KBM-7 (cell line): ENCODE results near the gene GJC1.

ENCODE experiments used
- DNase-seq: peaks from one replicate; pipeline ENCODE4 v3.0.0-alpha.2; 2015
- in situ Hi-C: fragments of 300-500 bp; cut with MboI; formaldehyde crosslinking; loops from 2 replicates; pipeline ENCODE4 v1.14.3; 2020; ENCODE audit warnings: low sequenced_read_pairs, low pct_unique_long_range_greater_than_20kb, mixed read lengths

GJC1 gene

DNA sequence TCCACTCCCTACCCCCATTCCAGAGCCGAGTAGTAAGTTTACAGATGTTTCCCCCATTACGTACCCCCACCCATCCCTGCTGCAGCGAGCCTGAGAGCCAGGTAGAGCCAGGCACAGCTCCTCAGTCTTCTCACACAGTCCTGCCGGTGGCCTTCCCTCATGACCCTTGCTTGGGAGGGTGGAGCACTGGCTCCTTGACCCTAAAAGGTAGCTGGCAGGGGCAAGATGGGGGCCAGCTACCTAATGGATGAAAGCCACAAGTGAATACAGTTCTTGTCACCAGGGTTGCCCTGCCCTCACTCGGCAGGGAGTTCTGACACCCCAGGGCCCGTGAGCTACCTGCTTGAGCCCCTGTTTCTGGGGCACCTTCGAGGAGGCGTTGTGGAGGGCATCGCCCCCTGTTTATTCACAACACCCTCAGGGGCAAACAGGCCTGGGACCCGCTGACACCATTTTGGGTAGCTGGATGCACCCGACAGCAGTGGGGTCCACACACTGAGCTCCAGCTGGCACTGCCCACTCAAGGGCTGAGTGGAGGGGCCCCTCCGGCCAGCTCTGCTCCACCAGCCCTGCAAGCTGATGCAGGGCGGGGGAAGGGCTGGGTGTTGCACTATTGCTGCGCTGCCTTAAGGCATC is 49.1 kb downstream of the GJC1 start:
- DNase-seq, result no peak
- in situ Hi-C loops, result no loop called here

DNA sequence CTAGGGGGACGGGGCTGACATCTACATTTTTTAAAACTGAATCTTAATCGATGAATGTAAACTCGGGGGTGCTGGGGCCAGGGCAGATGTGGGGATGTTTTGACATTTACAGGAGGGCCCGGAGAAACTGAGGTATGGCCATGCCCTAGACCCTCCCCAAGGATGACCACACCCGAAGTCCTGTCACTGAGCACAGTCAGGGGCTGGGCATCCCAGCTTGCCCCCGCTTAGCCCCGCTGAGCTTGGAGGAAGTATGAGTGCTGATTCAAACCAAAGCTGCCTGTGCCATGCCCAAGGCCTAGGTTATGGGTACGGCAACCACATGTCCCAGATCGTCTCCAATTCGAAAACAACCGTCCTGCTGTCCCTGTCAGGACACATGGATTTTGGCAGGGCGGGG is 49.9 kb downstream of the GJC1 start:
- no peak for DNase-seq
- in situ Hi-C loops, result no loop called here

DNA sequence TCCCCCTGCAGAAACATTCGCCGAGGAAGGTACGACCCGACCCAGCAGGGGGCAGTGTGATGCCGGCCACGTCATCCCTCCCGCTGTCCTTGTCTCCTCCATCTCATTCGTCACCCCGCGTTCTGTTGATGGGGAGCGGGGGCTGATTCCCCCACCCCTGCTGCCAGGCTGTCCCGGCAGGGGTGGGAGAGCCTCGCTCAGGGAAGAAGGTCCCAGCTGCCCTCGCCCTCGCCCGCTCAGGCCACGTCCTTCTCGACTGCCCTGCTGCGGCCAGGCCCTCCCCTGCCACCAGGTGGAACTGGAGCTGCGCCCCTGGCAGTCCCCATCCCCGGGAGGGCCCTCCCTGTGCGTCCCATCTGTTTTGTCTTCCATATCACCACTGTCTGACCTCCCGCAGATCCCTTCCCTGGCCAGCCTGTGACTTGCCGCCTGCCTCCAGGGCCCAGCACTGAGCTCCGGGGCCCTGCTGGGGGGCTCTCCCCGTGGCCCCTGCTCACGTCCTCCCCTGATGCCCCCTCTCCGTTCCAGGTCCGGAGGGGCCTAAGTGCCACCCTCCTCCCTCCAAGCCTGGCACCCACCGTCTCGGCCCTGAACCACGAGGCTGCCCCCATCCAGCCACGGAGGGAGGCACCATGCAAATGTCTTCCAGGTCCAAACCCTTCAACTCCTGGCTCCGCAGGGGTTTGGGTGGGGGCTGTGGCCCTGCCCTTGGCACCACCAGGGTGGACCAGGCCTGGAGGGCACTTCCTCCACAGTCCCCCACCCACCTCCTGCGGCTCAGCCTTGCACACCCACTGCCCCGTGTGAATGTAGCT is 50.7 kb downstream of the GJC1 start:
- DNase-seq, result peak; percentile 85
- in situ Hi-C loops, result no loop called here

DNA sequence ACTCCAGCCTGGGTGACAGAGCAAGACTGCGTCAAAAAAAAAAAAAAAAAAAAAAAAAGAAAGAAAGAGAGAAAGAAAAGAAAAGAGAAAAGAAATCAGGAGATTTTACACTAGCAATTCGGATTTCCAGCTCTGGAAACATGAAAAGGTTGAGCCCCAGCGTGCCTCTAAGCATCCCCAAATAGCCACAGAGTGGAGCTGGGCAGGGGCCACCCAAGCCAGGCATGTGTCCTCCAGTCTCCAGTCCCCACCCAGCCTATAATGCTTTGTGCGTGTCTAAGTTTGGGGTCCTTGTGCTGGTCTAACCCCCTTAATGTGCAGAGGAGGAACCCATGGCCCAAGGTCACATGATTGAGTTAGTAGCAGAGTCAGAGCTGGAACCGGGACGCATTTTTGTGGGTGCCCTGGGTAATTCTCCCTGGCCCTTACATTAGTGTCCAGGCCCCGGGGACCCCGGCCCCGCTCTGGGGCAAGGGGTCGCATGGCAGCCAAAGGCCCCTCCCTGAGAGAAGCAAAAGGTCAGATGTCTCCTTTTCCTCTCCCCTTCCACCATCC is 51.4 kb downstream of the GJC1 start:
- DNase-seq, result no peak
- in situ Hi-C loops, result no loop called here

DNA sequence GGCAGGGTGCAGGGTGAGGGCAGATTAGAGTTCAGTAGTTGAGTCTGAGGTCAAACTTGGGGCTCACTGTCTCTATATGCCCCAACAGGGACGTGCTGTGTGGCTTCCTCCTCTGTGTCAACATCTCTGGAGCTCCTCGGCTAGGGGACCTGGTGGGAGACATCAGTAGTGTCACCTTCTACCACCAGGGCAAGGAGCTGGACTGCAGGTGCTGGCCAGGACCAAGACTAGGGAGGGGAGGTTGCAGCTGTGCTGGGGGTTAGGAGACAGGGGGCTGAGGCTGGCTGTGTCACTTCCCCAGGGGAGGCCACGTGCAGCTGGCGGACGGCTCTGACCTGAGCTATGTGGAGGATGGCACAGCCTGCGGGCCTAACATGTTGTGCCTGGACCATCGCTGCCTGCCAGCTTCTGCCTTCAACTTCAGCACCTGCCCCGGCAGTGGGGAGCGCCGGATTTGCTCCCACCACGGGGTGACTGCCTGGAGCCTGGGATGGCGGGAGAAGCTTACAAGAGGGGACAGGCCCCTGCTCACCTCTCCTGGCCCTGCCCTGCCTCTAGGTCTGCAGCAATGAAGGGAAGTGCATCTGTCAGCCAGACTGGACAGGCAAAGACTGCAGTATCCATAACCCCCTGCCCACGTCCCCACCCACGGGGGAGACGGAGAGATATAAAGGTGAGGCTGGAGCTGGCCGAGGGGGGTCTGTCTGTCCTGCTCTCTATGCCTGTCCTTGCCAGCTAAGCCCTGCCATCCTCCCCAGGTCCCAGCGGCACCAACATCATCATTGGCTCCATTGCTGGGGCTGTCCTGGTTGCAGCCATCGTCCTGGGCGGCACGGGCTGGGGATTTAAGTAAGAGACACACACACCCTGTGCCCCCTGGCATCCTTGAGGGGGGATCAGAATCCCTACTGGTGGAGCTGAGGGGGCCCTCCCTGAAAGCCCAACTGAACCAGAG is 52.4 kb downstream of the GJC1 start:
- DNase-seq, result no peak
- in situ Hi-C loops, result no loop called here

DNA sequence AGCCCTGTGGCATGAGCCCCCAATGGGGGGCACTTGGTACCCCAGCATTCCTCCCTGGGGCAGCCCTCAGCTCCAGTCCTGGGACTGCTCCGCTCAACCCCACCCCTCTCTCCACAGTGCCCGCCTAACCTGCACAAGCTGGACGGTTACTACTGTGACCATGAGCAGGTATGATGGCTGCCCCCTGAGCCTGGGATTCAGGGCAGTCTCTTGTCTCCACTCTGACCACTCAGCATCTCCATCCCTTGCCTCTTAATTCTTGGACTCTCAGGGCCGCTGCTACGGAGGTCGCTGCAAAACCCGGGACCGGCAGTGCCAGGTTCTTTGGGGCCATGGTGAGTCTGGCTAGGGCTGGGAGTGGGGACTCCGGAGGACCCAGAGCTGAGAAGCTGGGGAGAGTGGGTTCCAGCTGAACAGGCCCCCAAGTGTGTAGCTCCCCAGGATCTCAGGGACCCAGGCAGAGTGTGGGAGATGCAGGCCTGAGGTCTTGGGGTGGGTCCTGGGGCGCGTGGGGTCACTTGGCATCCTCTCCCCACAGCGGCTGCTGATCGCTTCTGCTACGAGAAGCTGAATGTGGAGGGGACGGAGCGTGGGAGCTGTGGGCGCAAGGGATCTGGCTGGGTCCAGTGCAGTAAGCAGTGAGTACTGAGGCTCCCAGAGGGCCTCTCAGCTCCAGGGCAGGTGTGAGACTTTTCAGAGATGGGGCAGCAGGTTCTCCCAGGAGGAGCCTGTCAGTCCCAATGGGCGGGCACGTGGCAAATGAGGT is 53.3 kb downstream of the GJC1 start:
- no peak for DNase-seq
- in situ Hi-C loops, result no loop called here

DNA sequence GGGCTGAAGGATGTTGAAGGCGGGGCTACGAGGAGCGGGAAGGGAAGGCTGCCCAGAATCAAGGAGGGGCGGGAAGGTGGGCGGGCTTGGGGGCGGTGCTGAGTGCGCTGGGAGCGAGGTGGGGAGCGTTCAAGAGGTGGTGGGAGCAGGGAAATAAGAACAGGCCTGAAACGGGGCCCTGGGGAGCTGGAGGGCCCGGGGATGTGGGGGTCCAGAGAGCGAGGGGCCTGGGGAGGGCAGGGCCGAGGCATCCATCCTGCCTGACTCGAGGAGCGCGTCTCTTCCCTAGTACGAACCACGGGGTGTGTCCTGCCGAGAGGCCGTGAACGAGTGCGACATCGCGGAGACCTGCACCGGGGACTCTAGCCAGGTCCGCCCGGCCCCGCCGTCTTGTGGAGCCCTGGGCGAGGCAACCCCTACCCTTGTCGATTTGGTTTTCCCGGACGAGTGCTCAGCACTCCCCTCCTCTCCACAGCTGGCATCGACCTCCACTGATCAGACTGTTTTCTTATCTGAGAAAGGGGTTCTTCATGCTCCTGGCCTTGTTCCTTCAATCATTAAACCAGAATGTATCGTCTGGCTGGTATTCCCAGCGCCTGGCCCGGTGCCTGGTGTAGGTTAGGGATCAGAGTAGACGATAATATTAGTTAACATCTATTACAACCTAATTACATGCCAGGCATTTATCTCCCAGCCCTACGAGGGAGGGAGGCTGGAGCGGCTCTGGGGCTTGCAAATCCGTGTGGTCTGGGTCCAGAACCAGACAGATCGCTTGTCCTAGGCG is 54.1 kb downstream of the GJC1 start:
- no peak for DNase-seq
- in situ Hi-C loops, result no loop called here

DNA sequence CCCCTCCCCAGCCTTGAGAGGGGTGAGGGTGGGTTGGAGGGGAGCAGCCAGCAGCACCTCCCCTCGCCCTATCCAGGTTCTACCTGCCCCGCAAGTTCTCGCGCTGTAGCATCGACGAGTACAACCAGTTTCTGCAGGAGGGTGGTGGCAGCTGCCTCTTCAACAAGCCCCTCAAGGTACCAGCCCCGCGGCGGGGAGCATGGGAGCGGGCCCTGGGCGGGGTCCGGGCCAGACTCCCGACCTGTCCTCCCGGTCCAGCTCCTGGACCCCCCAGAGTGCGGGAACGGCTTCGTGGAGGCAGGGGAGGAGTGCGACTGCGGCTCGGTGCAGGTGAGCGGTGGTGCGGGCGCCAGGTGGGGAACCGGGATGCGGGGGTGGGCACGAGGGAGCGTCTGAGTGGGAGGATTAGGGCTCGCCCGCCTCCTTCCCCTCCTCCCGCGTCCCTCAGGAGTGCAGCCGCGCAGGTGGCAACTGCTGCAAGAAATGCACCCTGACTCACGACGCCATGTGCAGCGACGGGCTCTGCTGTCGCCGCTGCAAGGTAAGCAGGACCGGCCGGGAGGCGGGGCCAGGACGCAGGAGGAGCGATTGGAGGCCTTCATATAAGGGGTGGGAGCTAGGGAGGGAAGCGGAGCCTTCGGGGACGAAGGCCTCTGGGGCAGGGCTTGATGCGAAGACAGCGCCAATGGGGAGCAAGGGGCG is 54.8 kb downstream of the GJC1 start:
- DNase-seq, result peak; percentile 98
- in situ Hi-C loops, result no loop called here

DNA sequence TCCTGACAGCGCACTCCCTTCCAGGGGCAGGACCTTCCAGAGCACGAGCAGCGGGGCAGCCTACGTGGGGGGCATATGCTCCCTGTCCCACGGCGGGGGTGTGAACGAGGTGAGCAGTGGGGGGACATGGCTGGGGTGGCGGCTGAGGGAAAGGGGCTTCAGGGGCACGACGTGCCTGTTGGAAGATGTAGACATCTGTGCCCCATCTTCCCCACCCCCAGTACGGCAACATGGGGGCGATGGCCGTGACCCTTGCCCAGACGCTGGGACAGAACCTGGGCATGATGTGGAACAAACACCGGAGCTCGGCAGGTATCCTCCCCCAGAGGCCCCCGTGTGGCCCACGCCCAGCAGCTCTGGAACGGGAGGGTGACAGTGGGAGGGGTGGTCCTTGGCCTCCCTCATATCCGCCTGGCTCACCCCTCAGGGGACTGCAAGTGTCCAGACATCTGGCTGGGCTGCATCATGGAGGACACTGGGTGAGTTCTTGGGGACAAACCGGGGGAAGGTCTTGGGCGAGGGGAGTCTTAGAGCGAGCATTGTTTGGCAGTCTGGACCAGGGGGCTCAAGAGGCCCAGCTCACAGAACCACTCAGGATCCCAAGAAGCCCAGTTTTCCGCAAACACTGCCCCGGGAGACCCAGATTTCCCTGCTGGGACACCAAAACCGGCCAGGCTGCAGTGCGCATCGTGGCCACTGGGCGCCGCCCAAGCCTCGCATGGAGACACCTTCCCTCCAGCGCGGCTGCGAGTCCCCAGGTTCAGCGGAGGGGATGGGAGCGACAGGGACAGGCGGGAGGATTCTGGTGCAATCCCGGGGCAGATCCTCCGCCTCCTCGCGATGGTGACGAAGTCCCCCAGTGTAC is 55.6 kb downstream of the GJC1 start:
- in situ Hi-C loops, result no loop called here
- DNase-seq, result peak; percentile 84

DNA sequence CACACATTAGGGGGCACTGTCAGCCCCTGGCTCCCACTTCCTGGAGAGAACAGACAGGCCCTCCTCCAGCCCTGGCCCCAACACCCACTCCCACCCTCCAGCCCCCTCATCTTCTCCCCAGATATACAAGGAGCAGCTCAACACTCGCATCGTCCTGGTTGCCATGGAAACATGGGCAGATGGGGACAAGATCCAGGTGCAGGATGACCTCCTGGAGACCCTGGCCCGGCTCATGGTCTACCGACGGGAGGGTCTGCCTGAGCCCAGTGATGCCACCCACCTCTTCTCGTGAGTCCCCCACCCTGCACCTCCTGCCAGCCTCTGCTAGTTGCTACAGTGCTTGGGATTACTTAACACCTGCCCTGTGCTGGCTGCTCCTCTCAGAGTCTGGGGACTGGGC is 56.9 kb downstream of the GJC1 start:
- in situ Hi-C loops, result no loop called here
- DNase-seq, result no peak

DNA sequence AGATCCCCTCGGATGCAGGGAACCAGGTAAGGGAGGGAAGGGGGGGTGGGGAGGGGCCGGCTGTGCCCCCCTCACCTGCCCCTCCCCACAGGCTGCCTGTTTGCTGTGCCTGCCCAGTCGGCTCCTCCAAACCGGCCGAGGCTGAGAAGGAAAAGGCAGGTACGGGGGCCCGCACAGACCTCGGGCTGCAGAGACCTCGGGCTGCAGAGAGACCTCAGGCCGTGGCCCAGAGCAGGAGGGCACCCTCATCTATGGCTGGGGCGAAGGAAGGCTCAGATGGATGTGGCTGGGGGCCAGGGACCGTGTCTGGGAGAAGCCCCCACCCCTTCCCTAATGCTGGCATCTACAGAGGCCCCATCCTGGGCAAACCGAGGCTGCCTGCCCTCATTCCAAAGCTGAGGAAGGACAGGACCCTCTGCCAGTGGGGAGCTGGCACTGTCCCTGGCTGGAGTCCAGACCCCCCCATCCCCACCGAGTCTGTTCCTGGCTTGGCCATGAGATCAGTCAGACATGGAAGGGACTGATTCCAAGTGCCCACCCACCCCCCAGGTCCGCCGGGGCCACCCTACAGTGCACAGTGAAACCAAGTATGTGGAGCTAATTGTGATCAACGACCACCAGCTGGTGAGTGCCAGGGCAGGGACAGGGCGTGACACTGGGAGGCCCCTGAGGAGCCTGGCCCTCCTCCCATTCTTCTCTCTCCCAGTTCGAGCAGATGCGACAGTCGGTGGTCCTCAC is 57.6 kb downstream of the GJC1 start:
- no peak for DNase-seq
- in situ Hi-C loops, result no loop called here

DNA sequence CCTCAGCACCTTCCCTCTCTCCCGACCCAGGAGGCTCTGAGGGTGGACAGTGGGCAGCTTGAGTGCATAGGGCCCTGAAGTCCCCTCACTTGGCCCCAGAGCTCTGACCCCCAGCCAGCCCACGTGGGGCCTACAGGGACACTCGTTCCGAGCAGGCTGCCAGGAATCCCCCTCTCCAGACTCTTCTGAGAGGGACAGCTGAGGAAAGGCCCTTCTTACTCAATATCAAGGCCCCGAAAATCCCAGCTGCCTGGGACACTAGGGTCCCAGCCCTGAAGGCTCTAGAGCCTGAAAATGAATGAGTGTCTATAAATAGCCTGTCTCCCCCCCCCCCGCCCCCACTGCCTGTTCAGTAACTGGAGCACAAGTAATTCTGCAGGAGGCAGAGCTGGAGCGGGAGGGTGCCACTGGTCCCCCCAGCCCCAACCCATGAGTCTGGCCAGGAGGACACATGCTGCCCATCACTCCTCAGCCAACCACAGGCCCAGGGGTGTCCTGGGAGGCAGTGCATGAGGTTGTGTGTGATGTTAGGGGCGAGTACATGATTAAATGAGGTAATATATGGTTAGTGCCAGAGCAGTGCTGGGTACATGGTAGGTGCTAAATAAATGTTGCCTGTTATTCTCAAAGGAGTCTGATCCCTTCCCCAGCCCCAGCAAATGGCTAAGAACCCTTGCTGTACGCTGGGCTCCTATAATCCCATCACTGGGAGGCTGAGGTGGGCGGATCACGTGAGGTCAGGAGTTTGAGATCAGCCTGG is 59.7 kb downstream of the GJC1 start:
- DNase-seq, result no peak
- in situ Hi-C loops, result no loop called here

DNA sequence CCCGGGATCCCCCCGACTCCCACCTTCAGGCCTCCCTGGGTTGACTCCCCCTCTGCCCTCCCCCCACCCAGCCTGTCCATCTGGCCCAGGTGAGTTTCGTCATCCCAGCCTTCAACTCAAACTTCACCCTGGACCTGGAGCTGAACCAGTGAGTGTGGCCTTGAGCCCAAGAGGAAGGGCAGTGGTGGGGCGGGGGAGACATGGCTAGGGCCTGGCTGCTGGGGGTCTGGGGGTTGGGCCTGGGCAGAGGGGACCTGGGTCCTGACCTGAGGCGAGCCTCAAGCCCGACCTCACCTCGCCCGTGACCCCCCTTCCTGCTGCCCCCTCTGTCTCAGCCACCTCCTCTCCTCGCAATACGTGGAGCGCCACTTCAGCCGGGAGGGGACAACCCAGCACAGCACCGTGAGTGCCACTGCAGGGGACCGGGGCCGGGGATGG is 60.4 kb downstream of the GJC1 start:
- no peak for DNase-seq
- in situ Hi-C loops, result no loop called here

DNA sequence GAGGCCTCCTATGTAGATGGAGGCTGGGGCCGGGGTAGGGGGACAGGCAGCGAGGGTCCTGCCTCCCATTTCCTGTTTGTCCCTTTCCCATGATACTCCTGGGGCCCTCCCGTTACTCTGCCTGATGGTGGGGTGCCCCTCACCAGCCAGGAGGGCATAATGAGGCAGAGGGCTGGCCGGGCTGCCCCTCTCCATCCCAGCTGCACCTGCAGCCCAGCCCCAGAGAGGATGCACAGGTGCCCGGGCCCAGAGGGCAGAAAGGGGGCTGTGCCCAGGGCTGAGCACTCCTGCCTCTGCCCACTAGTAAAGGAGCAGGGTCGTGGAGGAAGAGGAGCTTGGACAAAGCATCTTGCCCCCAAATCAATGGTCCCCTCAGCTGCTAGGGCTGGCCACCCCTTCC is 60.9 kb downstream of the GJC1 start:
- no peak for DNase-seq
- in situ Hi-C loops, result no loop called here

DNA sequence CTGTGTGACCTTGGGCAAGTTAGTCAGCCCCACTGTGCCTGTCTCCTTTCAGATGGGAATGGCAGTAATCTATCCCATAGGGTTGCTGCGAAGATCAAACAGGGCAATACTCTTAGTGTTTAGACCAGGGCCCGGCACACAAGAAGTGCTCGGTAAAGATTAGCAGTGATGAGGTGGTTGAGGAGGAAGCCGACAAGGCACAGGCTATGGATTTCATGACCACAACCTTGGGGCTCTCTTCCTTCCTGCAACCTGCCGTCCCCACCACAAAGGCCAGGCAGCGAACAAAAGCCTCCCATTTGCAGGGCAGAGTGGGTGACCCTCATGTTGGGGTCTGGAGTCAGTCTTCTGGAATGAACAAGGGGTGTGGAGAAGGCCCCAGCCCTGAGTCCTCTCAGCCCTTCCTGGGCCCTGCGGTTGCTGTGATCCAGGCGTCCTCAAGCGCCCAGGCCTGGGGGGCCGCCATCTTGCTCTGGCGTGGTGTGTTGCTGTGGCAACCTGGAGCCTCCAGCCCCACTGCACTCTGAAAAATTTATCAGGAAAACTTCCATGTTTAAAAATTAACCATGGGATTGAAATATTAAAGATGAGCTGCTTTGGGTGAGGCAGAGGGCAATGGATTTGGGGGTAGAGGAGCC is 61.5 kb downstream of the GJC1 start:
- in situ Hi-C loops, result no loop called here
- peak; percentile 84 for DNase-seq
